Measurements from ENCODE around the gene COLEC12. TPM values are rescaled to one million over a fixed set of nuclear protein-coding genes. Genes with fewer than 3 reads are reported as not detected.

COLEC12 gene
- total and polyA plus RNA-seq, 9 donors, result 0.78 to 20.7 (median 5.9) TPM

GRCh38 chr18:274313-274712 lies 226.2 kb downstream of the COLEC12 start:
- TF ChIP-seq, protein P1, sequence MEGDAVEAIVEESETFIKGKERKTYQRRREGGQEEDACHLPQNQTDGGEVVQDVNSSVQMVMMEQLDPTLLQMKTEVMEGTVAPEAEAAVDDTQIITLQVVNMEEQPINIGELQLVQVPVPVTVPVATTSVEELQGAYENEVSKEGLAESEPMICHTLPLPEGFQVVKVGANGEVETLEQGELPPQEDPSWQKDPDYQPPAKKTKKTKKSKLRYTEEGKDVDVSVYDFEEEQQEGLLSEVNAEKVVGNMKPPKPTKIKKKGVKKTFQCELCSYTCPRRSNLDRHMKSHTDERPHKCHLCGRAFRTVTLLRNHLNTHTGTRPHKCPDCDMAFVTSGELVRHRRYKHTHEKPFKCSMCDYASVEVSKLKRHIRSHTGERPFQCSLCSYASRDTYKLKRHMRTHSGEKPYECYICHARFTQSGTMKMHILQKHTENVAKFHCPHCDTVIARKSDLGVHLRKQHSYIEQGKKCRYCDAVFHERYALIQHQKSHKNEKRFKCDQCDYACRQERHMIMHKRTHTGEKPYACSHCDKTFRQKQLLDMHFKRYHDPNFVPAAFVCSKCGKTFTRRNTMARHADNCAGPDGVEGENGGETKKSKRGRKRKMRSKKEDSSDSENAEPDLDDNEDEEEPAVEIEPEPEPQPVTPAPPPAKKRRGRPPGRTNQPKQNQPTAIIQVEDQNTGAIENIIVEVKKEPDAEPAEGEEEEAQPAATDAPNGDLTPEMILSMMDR (IDR thresholded peaks at IDR 0.05), result no peak
- TF ChIP-seq EP300 (IDR thresholded peaks at IDR 0.05) (no peak), POLR2A (IDR thresholded peaks at IDR 0.05) (no peak)
- intact Hi-C loops (cut with DNase I), result no loop called here
- 78 to 85% (median 78%) methylated on average over 8 of the region's 8 CpGs for WGBS, 3 donors

GRCh38 chr18:273525-273924 lies 227.0 kb downstream of the COLEC12 start:
- Histone ChIP-seq H3K4me3 (no peak overlapping the region), H3K9me3 (no peaks in the 10 kb centered on the region), H3K27ac (no peak overlapping the region), H3K4me1 (ENCODE audit: insufficient read depth) (peaks cover 7% of the 10 kb centered on the region), H3K27me3 (no peaks in the 10 kb centered on the region), H3K36me3 (no peaks in the 10 kb centered on the region)
- intact Hi-C loops (cut with DNase I), result no loop called here
- DNase-seq, result no peak
- WGBS, 3 donors, result 91 to 96% (median 94%) methylated on average over 3 of the region's 3 CpGs
- TF ChIP-seq EP300 (IDR thresholded peaks at IDR 0.05), result no peak
- no peak for TF ChIP-seq POLR2A (IDR thresholded peaks at IDR 0.05)
- TF ChIP-seq, protein P1 (IDR thresholded peaks at IDR 0.05), result no peak

More at GRCh38 chr18:274313-274712, 226.2 kb downstream of the COLEC12 start:
- H3K9me3 ChIP-seq, result peaks cover 0 to 3% of the 10 kb centered on the region in 2 donors
- DNase-seq, result no peak
- H3K36me3 ChIP-seq, result no peaks in the 10 kb centered on the region
- H3K27me3 ChIP-seq, result no peaks in the 10 kb centered on the region
- peaks cover 3% of the 10 kb centered on the region for H3K4me1 ChIP-seq (ENCODE audit: insufficient read depth)
- no peak overlapping the region for H3K4me3 ChIP-seq
- no peak overlapping the region for H3K27ac ChIP-seq

- H3K9me3 ChIP-seq, result no peaks in the 10 kb centered on the region
- H3K27me3 ChIP-seq, result no peaks in the 10 kb centered on the region
- no peak for TF ChIP-seq POLR2A (IDR thresholded peaks at IDR 0.05)
- TF ChIP-seq, protein P1 (IDR thresholded peaks at IDR 0.05), result no peak
- no peak for TF ChIP-seq EP300 (IDR thresholded peaks at IDR 0.05)
- H3K36me3 ChIP-seq, result no peaks in the 10 kb centered on the region
- 86 to 90% (median 90%) methylated on average over 2 of the region's 2 CpGs for WGBS, 3 donors
- intact Hi-C loops (cut with DNase I), result no loop called here
- DNase-seq, result no peak
- no peak overlapping the region for H3K4me3 ChIP-seq
- H3K27ac ChIP-seq, result no peak overlapping the region
- H3K4me1 ChIP-seq (ENCODE audit: insufficient read depth), result peaks cover 7% of the 10 kb centered on the region
Measured at GRCh38 chr18:272650-273049, 227.9 kb downstream of the COLEC12 start.

- 35 to 56% (median 46%) methylated on average over 6 of the region's 6 CpGs for WGBS, 3 donors
- intact Hi-C loops (cut with DNase I), result no loop called here
Measured at GRCh38 chr18:269480-270095, 230.9 kb downstream of the COLEC12 start.

More at GRCh38 chr18:269480-270095, 230.9 kb downstream of the COLEC12 start:
- Histone ChIP-seq H3K36me3 (no peaks in the 10 kb centered on the region), H3K4me3 (no peak overlapping the region), H3K9me3 (no peaks in the 10 kb centered on the region), H3K27ac (no peak overlapping the region), H3K27me3 (no peaks in the 10 kb centered on the region), H3K4me1 (ENCODE audit: insufficient read depth) (peaks cover 9% of the 10 kb centered on the region)
- DNase-seq, result no peak
- TF ChIP-seq POLR2A (IDR thresholded peaks at IDR 0.05) (no peak), EP300 (IDR thresholded peaks at IDR 0.05) (no peak)
- TF ChIP-seq, protein P1 (IDR thresholded peaks at IDR 0.05), result no peak
